Islet precursor cell (in vitro differentiated cells): ENCODE measurements around the gene PAEP.

Experiments
- DNase-seq: peaks from one replicate; pipeline ENCODE4 v3.0.0-alpha.2; 2018

PAEP gene

GRCh38 chr9:135602789-135603481 lies 41.4 kb downstream of the PAEP start:
- no peak for DNase-seq

GRCh38 chr9:135604437-135605237 lies 43.1 kb downstream of the PAEP start:
- DNase-seq, result no peak

GRCh38 chr9:135605238-135605781 lies 43.8 kb downstream of the PAEP start:
- no peak for DNase-seq

- no peak for DNase-seq
These were observed 45.3 kb downstream of the PAEP start for GRCh38 chr9:135606885-135607259.

GRCh38 chr9:135607401-135608293 lies 46.1 kb downstream of the PAEP start:
- no peak for DNase-seq

GRCh38 chr9:135608294-135608998 lies 46.9 kb downstream of the PAEP start:
- DNase-seq, result no peak

GRCh38 chr9:135608999-135609317 lies 47.4 kb downstream of the PAEP start:
- no peak for DNase-seq

GRCh38 chr9:135609366-135609955 lies 47.9 kb downstream of the PAEP start:
- DNase-seq, result no peak

GRCh38 chr9:135610290-135611141 lies 49.0 kb downstream of the PAEP start:
- DNase-seq, result no peak

- no peak for DNase-seq
These were observed 49.8 kb downstream of the PAEP start for GRCh38 chr9:135611142-135611874.

GRCh38 chr9:135611875-135612209 lies 50.3 kb downstream of the PAEP start:
- no peak for DNase-seq

- no peak for DNase-seq
These were observed 50.9 kb downstream of the PAEP start for GRCh38 chr9:135612437-135612836.

GRCh38 chr9:135612981-135613910 lies 51.7 kb downstream of the PAEP start:
- DNase-seq, result no peak

GRCh38 chr9:135613946-135614805 lies 52.6 kb downstream of the PAEP start:
- no peak for DNase-seq

GRCh38 chr9:135614821-135615665 lies 53.5 kb downstream of the PAEP start:
- DNase-seq, result no peak

- DNase-seq, result peak; percentile 51
These were observed 54.4 kb downstream of the PAEP start for GRCh38 chr9:135615666-135616618.
